ENCODE data around the gene TAF5L. TPM values are rescaled to one million over a fixed set of nuclear protein-coding genes. Genes with fewer than 3 reads are reported as not detected.

The TAF5L gene
- total RNA-seq, 1 donor from 2014 or later, result 18.4 TPM

DNA sequence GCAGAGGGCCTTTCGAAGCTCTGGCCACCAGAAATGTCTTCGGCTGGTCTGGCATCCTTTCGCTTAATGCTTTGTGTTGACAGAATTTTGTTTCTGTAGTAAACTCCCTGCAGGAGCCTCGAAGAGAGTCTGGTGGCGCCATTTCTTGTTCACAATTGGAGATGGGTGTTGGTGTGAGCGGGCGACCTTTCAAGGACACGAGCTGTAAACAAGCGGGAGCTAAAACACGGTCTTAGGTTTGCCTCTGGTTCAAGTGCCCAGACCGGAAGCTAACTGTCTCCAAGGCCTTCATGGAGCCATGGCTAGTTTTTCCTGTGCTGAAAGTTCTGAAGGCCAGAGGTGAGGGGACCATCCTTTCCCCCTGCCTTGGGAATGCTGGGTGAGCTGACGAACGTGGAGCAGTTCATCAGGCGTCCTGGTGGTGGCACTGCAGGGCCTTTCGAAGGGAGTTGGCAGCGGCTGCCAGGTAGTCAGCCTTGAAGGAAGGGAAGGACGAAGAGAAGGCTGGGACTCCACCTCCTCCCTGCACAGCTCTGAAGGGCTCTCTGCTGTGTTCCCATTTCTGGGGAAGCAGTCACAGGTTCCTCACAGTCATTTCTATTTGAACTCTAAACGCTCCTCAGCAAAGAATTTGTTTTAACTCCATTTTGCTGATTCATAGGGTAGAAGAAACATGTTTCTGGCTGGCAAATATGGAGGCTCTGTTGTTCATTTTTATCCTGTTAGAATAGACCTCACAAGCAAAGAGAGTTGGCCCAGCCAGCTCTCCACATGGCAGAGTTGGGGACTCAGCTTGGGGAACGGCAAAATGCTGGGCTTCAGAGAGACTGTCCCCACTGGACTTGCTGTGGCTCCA is 35.3 kb upstream of the TAF5L start:
- TF ChIP-seq, protein P1, sequence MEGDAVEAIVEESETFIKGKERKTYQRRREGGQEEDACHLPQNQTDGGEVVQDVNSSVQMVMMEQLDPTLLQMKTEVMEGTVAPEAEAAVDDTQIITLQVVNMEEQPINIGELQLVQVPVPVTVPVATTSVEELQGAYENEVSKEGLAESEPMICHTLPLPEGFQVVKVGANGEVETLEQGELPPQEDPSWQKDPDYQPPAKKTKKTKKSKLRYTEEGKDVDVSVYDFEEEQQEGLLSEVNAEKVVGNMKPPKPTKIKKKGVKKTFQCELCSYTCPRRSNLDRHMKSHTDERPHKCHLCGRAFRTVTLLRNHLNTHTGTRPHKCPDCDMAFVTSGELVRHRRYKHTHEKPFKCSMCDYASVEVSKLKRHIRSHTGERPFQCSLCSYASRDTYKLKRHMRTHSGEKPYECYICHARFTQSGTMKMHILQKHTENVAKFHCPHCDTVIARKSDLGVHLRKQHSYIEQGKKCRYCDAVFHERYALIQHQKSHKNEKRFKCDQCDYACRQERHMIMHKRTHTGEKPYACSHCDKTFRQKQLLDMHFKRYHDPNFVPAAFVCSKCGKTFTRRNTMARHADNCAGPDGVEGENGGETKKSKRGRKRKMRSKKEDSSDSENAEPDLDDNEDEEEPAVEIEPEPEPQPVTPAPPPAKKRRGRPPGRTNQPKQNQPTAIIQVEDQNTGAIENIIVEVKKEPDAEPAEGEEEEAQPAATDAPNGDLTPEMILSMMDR (IDR thresholded peaks at IDR 0.05; ENCODE audit: insufficient read depth, low read length, severe bottlenecking), result peak; percentile 93
- DNase-seq (ENCODE audit: low read depth) (peak; percentile 52), FAIRE-seq (no peak)
- Histone ChIP-seq H3K4me3 (ENCODE audit: low read depth, low read length) (no peak overlapping the region), H3K36me3 (ENCODE audit: control insufficient read depth, insufficient read depth, low read length) (peaks cover 2% of the 10 kb centered on the region), H3K27me3 (ENCODE audit: control insufficient read depth, insufficient read depth, low read length) (no peaks in the 10 kb centered on the region)

- H3K27me3 ChIP-seq (ENCODE audit: control insufficient read depth, insufficient read depth, low read length), result no peaks in the 10 kb centered on the region
- TF ChIP-seq, protein P1 (IDR thresholded peaks at IDR 0.05; ENCODE audit: insufficient read depth, low read length, severe bottlenecking), result no peak
- H3K4me3 ChIP-seq (ENCODE audit: low read depth, low read length), result no peak overlapping the region
- no peak for FAIRE-seq
- no peak for DNase-seq (ENCODE audit: low read depth)
- peaks cover 5% of the 10 kb centered on the region for H3K36me3 ChIP-seq (ENCODE audit: control insufficient read depth, insufficient read depth, low read length)
These were observed 32.3 kb upstream of the TAF5L start for GRCh38 chr1:229657993-229658755.

DNA sequence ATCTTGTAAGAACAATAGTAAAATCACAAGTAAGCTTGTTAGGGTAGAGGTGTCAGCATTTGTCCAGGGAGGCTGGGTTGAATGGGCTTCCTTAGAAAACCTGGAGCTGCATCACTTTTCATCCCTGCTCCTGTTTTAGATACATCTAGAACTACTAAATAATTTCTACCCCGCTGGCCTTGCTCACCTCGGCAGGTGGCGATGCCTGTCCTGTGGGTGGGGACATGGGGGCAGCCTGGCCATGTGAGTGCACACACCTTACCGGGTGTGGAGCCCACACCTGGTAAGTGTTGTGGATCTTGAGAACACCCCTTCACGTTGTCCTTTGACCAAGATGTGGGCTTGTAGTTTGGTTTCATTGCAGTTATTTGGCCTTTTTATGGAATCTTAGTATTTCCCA is 29.9 kb upstream of the TAF5L start:
- Histone ChIP-seq H3K36me3 (ENCODE audit: control insufficient read depth, insufficient read depth, low read length) (peaks cover 9% of the 10 kb centered on the region), H3K27me3 (ENCODE audit: control insufficient read depth, insufficient read depth, low read length) (no peaks in the 10 kb centered on the region), H3K4me3 (ENCODE audit: low read depth, low read length) (no peak overlapping the region)
- no peak for FAIRE-seq
- TF ChIP-seq, protein P1 (IDR thresholded peaks at IDR 0.05; ENCODE audit: insufficient read depth, low read length, severe bottlenecking), result no peak
- DNase-seq (ENCODE audit: low read depth), result no peak

DNA sequence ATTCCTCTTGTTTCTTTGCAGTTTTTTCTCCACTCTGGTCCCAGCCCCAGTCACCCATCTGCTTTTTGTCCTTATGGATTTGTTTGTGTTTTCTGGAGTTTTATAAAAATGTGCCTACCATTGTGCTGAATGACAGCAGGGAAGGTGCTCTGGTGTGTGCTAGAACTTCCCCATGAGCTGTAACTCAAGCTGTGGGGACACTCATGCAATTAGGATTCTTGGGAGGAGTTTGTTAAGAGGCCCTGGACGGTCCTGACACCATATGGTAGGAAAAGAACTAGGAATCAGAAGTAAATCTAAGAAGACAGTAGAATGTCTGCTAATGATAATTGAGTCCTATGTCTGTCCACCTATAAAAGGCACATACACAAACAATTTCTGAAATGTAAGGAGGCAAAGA is 27.5 kb upstream of the TAF5L start:
- Histone ChIP-seq H3K36me3 (ENCODE audit: control insufficient read depth, insufficient read depth, low read length) (peaks cover 14% of the 10 kb centered on the region), H3K4me3 (ENCODE audit: low read depth, low read length) (no peak overlapping the region), H3K27me3 (ENCODE audit: control insufficient read depth, insufficient read depth, low read length) (no peaks in the 10 kb centered on the region)
- FAIRE-seq (no peak), DNase-seq (ENCODE audit: low read depth) (no peak)
- TF ChIP-seq, protein P1 (IDR thresholded peaks at IDR 0.05; ENCODE audit: insufficient read depth, low read length, severe bottlenecking), result no peak

- H3K27me3 ChIP-seq (ENCODE audit: control insufficient read depth, insufficient read depth, low read length), result no peaks in the 10 kb centered on the region
- H3K4me3 ChIP-seq (ENCODE audit: low read depth, low read length), result no peak overlapping the region
- TF ChIP-seq, protein P1 (IDR thresholded peaks at IDR 0.05; ENCODE audit: insufficient read depth, low read length, severe bottlenecking), result no peak
- peaks cover 17% of the 10 kb centered on the region for H3K36me3 ChIP-seq (ENCODE audit: control insufficient read depth, insufficient read depth, low read length)
- no peak for DNase-seq (ENCODE audit: low read depth)
- no peak for FAIRE-seq
These were observed 25.6 kb upstream of the TAF5L start for GRCh38 chr1:229651546-229651945.
